ENCODE results near the gene GLT8D2. TPM values are rescaled to one million over a fixed set of nuclear protein-coding genes. Genes with fewer than 3 reads are reported as not detected.

The GLT8D2 gene
- polyA plus RNA-seq, 3 donors = not detected

DNA sequence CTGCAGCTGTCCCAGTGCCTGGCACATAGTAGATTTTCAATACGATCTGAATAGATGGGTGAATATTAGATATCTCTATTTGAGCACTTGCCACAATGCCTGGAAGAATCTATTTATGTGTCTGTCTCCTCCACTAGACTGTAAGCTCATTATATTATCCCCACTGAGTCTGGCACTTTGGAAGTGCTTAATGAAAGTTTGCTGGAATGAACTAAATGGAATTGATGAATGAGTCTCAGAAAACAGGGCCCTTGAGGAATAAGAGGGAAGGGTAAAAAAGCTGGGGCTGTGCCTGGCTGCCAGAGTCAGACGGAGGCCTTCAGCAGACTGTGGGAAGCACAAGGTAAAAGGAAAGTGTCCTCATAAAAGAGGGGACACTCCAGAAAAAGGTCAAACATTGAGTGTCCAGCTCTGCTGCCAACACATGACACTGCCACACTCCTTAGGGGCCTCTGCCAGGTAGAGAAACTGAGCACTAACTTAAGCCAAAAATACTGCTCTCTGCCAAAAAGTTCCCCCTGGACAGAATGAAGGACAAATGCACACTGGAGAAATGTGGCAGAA lies 39.3 kb downstream of the GLT8D2 start:
- Histone ChIP-seq H3K4me1 (ENCODE audit: control insufficient read depth in 1 of 2, insufficient read depth in 2 of 2, low read length in 2 of 2) (no peaks in the 10 kb centered on the region), H3K27me3 (ENCODE audit: control insufficient read depth in 2 of 2, insufficient read depth in 2 of 2, low read length in 2 of 2) (no peaks in the 10 kb centered on the region), H2AFZ (ENCODE audit: insufficient read depth, low read depth, low read length, poor library complexity, severe bottlenecking) (no peak overlapping the region), H3K36me3 (replicated peaks in 1 of 2; ENCODE audit: control insufficient read depth in 1 of 2, insufficient read depth in 2 of 2, low read length in 2 of 2) (no peaks in the 10 kb centered on the region), H3K9ac (ENCODE audit: insufficient read depth, low read length, poor library complexity, severe bottlenecking) (no peak overlapping the region), H3K79me2 (ENCODE audit: insufficient read depth, low read length) (no peaks in the 10 kb centered on the region), H3K4me3 (replicated peaks in 1 of 3; ENCODE audit: low read depth in 2 of 3, low read length in 3 of 3) (no peak overlapping the region), H3K9me3 (replicated peaks in 1 of 2; ENCODE audit: control insufficient read depth in 1 of 2, insufficient read depth in 1 of 2, low read length in 2 of 2) (no peaks in the 10 kb centered on the region), H3K27ac (ENCODE audit: low read depth in 1 of 2, low read length in 2 of 2) (no peak overlapping the region), H3K4me2 (replicated peaks; ENCODE audit: extremely low read depth, low read length, poor library complexity, severe bottlenecking) (no peak overlapping the region), H4K20me1 (ENCODE audit: insufficient read depth, low read length) (no peaks in the 10 kb centered on the region)
- H3K36me3 Mint-ChIP-seq = no peaks in the 10 kb centered on the region
- H3K4me1 Mint-ChIP-seq = no peaks in the 10 kb centered on the region
- intact Hi-C loops (cut with micrococcal nuclease) = no loop called here
- no peak for DNase-seq
- TF ChIP-seq, protein P1, sequence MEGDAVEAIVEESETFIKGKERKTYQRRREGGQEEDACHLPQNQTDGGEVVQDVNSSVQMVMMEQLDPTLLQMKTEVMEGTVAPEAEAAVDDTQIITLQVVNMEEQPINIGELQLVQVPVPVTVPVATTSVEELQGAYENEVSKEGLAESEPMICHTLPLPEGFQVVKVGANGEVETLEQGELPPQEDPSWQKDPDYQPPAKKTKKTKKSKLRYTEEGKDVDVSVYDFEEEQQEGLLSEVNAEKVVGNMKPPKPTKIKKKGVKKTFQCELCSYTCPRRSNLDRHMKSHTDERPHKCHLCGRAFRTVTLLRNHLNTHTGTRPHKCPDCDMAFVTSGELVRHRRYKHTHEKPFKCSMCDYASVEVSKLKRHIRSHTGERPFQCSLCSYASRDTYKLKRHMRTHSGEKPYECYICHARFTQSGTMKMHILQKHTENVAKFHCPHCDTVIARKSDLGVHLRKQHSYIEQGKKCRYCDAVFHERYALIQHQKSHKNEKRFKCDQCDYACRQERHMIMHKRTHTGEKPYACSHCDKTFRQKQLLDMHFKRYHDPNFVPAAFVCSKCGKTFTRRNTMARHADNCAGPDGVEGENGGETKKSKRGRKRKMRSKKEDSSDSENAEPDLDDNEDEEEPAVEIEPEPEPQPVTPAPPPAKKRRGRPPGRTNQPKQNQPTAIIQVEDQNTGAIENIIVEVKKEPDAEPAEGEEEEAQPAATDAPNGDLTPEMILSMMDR (IDR thresholded peaks at IDR 0.05) = no peak
- no peak overlapping the region for H3K4me3 Mint-ChIP-seq
- H3K27ac Mint-ChIP-seq = no peak overlapping the region
- H3K27me3 Mint-ChIP-seq (ENCODE audit: low read depth in 3 of 3) = peaks cover 0 to 10% (median 5%) of the 10 kb centered on the region in 3 donors
- peaks cover 0 to 11% (median 0%) of the 10 kb centered on the region in 7 donors for H3K9me3 Mint-ChIP-seq
- 100% methylated on average over 1 of the region's 2 CpGs for WGBS (ENCODE audit: insufficient coverage)

DNA sequence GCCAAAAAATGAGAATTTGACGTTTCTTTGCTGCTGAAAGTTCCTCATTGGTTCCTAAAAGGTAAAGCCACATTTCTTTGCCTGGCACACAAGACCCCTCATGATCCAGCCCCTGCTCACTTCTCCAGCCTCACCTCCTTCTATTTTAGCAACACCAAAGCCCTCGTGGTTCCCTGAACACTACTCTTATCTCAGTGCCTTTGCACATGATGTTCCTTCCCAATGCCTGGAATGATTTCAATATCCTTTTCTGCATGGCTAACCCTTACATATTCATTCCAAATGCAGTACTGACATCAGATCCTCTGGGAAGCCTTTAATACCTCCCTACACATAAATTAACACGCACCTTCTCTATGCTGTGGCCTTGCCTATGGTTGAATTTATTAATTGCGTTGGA lies 39.9 kb downstream of the GLT8D2 start:
- 100% methylated on average over 2 of the region's 4 CpGs for WGBS (ENCODE audit: insufficient coverage)
- Histone ChIP-seq H2AFZ (ENCODE audit: insufficient read depth, low read depth, low read length, poor library complexity, severe bottlenecking) (no peak overlapping the region), H3K4me3 (replicated peaks in 1 of 3; ENCODE audit: low read depth in 2 of 3, low read length in 3 of 3) (no peak overlapping the region), H3K4me2 (replicated peaks; ENCODE audit: extremely low read depth, low read length, poor library complexity, severe bottlenecking) (no peak overlapping the region), H3K9me3 (replicated peaks in 1 of 2; ENCODE audit: control insufficient read depth in 1 of 2, insufficient read depth in 1 of 2, low read length in 2 of 2) (no peaks in the 10 kb centered on the region), H3K79me2 (ENCODE audit: insufficient read depth, low read length) (no peaks in the 10 kb centered on the region), H3K9ac (ENCODE audit: insufficient read depth, low read length, poor library complexity, severe bottlenecking) (no peak overlapping the region), H4K20me1 (ENCODE audit: insufficient read depth, low read length) (no peaks in the 10 kb centered on the region), H3K27me3 (ENCODE audit: control insufficient read depth in 2 of 2, insufficient read depth in 2 of 2, low read length in 2 of 2) (no peaks in the 10 kb centered on the region), H3K27ac (ENCODE audit: low read depth in 1 of 2, low read length in 2 of 2) (no peak overlapping the region), H3K36me3 (replicated peaks in 1 of 2; ENCODE audit: control insufficient read depth in 1 of 2, insufficient read depth in 2 of 2, low read length in 2 of 2) (no peaks in the 10 kb centered on the region), H3K4me1 (ENCODE audit: control insufficient read depth in 1 of 2, insufficient read depth in 2 of 2, low read length in 2 of 2) (no peaks in the 10 kb centered on the region)
- H3K27me3 Mint-ChIP-seq (ENCODE audit: low read depth in 3 of 3) = peaks cover 0 to 10% (median 5%) of the 10 kb centered on the region in 3 donors
- no peak for DNase-seq
- intact Hi-C loops (cut with micrococcal nuclease) = no loop called here
- H3K27ac Mint-ChIP-seq = no peak overlapping the region
- TF ChIP-seq, protein P1 (IDR thresholded peaks at IDR 0.05) = no peak
- H3K36me3 Mint-ChIP-seq = no peaks in the 10 kb centered on the region
- H3K4me3 Mint-ChIP-seq = no peak overlapping the region
- H3K4me1 Mint-ChIP-seq = no peaks in the 10 kb centered on the region
- H3K9me3 Mint-ChIP-seq = peaks cover 0 to 11% (median 0%) of the 10 kb centered on the region in 7 donors

Measured in CD14-positive monocyte (primary cell).